RPMI8226 (cell line): Measurements from ENCODE around the gene LDLRAD2.
"Not testable (repeated sequence)": the region's sequence is repeated elsewhere in the genome, so short reads cannot be mapped to it uniquely, and the experiment has no call there.

Source experiments
- DNase-seq: peaks from one replicate; pipeline ENCODE4 v3.0.0-alpha.2; 2015

Gene LDLRAD2

GRCh38 chr1:21824926-21825325 is 12.9 kb downstream of the LDLRAD2 start:
- DNase-seq: no peak

- no peak for DNase-seq
These were observed 13.3 kb downstream of the LDLRAD2 start for GRCh38 chr1:21825393-21825792.

- DNase-seq: not testable (repeated sequence)
These were observed 14.6 kb downstream of the LDLRAD2 start for GRCh38 chr1:21826694-21827093.

DNA sequence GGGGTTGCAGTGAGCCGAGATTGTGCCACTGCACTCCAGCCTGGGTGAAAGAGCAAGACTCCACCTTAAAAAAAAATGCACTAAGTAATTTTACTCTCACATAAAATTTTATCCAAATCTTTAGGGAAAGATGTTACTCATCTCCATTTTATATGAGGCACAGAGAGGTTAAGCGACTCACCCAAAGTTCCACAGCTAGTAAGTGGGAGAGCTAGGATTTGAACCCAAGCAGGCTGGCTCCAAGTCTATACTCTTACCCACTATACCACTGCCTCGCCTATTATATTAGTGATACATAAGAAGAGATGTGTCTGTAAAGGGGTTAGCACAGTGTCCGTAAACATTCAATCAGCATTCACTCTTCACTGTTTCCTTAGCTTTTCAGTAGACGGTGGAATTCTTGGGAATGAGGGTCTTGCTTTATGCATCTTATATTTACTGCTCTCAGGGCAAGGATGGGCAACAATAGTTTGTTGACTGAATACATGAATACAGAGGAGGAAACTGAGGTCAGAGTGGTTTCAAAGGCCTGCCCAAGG is 15.1 kb downstream of the LDLRAD2 start:
- no peak for DNase-seq

- no peak for DNase-seq
These were observed 16.0 kb downstream of the LDLRAD2 start for GRCh38 chr1:21828075-21828474.

GRCh38 chr1:21828506-21829210 is 16.6 kb downstream of the LDLRAD2 start:
- no peak for DNase-seq

- no peak for DNase-seq
These were observed 17.2 kb downstream of the LDLRAD2 start for GRCh38 chr1:21829294-21829693.

DNA sequence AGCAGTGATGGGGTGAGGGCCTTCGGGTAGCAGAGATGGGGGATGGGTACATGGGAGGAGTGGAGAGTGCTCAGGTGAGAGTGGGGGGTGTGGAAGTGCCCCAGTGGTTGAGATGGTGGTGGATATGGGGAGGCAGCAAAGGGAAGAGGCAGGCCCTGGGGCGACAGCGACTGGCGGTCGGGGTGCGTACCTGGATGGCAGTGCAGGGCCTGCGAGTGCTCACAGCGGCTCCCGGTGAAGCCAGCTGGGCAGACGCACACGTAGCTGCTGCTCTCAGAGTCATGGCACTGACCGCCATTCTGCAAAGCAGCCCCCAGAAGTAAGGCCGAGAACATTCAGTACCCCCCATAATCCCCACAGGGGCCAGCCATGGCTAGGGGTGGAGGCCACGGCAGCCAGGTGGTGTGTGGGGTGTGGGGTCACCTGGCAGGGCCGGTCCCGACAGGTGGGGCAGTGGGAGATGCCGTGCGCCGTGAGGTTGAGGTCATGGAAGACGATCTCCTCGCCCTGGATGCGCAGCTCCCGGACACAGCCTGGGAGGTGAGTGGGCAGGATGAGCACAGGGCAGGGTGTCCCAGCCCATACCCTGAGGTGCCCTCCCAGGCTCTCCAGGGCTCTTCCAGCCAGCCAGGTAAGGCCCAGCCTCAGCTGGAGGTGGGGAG is 18.9 kb downstream of the LDLRAD2 start:
- DNase-seq: no peak

- DNase-seq: no peak
These were observed 19.4 kb downstream of the LDLRAD2 start for GRCh38 chr1:21831454-21831970.

DNA sequence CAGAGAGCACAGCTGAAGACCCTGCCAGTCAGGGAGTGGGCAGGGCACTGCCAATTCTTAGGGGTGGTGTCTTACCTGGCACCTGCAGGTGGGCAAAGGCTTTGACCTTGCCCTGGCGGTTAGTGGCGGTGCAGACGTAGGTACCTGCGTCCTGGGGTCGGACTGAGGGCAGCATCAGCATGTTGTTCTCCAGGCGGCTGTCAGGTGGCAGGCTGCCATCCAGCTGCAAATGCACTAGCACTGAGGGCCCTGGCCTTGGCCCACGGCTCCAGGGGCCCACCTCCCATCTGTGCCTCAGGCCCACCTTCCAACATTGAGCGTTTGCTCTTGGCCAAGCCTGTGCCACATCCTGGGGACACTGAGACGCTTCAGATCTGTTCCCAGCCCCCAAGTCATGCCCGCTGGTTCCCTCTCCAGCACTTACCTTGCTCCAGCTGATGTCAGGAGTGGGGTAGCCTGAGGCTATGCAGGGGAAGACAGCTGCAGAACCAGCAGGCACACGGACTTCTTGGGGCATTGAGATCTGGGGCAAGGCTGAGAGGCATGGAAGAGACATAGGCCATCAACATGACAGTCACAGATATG is 21.4 kb downstream of the LDLRAD2 start:
- DNase-seq: peak; percentile 80

DNA sequence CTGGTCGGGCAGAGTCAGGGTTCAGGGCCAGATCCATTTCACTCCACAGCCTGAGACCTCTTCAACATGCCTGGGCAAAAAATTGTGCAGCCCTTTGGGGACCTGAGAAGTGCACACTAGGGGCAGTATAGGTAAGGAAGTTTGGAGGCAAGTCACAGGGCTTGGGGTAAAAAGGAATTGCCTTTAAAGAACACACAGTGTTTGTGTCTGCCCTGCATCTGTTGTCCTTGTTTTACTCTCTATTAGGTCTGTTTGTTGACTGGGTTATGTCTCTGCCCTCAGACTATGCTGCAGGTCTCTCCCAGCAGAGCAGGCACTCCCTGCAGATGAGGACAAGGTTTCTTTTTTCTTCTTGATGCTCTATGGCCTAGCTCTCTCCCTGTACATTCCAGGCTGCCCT is 22.0 kb downstream of the LDLRAD2 start:
- peak; percentile 40 for DNase-seq

GRCh38 chr1:21834666-21835065 is 22.6 kb downstream of the LDLRAD2 start:
- no peak for DNase-seq

DNA sequence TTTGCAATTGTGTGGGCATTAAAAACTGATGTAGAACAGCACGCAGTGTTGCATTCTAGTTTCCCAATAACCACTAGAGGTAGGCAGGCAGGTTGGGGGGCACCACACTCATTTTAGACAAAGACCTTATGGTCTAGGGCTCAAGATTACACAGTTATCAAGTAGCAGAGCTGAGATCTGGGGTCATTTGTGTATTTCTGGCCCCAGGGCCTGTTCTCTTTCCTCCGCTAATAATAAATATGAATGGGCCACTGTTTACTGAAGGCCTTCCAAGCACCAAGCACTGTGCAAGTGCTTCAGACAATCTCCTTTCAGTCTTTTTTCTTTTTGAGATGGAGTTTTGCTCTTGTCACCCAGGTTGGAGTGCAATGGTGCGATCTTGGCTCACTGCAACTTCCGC is 23.9 kb downstream of the LDLRAD2 start:
- no peak for DNase-seq

DNA sequence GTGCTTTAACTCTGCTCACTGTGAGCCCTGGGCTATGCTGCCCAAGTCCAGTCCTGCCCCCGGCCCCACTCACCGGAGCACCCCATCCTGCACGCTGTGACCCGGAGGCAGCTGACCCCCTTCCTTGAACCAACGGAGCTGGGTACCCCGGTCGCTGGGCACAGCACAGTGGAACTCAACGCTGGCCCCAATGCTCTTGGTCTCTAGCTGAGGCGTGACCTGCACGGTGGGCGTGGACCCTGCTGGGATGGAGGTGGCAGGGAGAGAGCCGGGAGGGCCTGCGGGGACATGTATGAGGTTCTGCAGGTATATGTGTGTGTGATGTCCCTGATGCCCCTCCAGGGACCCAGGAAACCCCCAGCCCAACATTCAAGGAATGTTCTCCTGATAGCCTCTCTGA is 24.7 kb downstream of the LDLRAD2 start:
- DNase-seq: no peak

GRCh38 chr1:21837476-21837875 is 25.4 kb downstream of the LDLRAD2 start:
- DNase-seq: no peak

- no peak for DNase-seq
These were observed 26.5 kb downstream of the LDLRAD2 start for GRCh38 chr1:21838359-21839157.

GRCh38 chr1:21839337-21840037 is 27.4 kb downstream of the LDLRAD2 start:
- DNase-seq: no peak

DNA sequence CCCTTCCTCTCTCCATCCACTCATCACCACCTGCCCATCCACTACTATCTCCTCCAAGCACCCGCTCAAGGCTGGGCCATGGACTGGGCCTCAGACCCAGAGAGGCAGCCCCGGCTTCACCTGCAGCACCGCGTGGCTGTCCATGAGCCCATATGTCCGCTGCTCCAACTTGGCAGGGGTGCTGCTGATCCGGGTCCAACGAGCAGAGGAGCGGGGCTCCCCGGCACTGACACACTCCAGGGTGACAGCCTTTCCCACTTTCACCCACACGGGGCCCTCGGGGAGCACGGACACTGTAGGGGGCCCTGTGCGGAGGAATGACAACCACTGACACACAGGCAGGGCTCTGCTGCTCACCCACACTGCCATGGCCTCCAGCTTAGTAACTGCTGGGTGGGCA is 28.9 kb downstream of the LDLRAD2 start:
- DNase-seq: no peak

- DNase-seq: no peak
These were observed 29.9 kb downstream of the LDLRAD2 start for GRCh38 chr1:21841852-21842466.

GRCh38 chr1:21842606-21843162 is 30.6 kb downstream of the LDLRAD2 start:
- DNase-seq: no peak

- DNase-seq: no peak
These were observed 31.1 kb downstream of the LDLRAD2 start for GRCh38 chr1:21843208-21843607.

- no peak for DNase-seq
These were observed 31.9 kb downstream of the LDLRAD2 start for GRCh38 chr1:21843996-21844395.
